Uterus (tissue), 4 donors: ENCODE measurements around the gene SIRT4. TPM values are rescaled to one million over a fixed set of nuclear protein-coding genes. Genes with fewer than 3 reads are reported as not detected.

ENCODE experiments used
- DNase-seq, 2 donors: peaks; one replicate each; pipeline ENCODE4 v3.0.0-alpha.2; 2019 to 2020
- H3K27ac ChIP-seq, 2 donors: fragments of 200-600 bp; sonication (generic); 1 replicate in 1 of 2; 2 replicates in 1 of 2; pipeline ENCODE4 v1.5.1; 2016 to 2018
- H3K27me3 ChIP-seq, 2 donors: fragments of 200-600 bp; sonication (generic); one replicate each; pipeline ENCODE4 v1.5.1; 2018 to 2019; ENCODE audit warnings: control low read depth in 1 of 2
- H3K36me3 ChIP-seq, 2 donors: fragments of 200-600 bp; sonication (generic); one replicate each; pipeline ENCODE4 v1.5.1; 2019; ENCODE audit warnings: control low read depth in 1 of 2
- H3K4me1 ChIP-seq, 2 donors: fragments of 200-600 bp; sonication (generic); one replicate each; pipeline ENCODE4 v1.5.1; 2018 to 2019; ENCODE audit warnings: control low read depth in 1 of 2
- H3K4me3 ChIP-seq, 2 donors: fragments of 200-600 bp; sonication (generic); 1 replicate in 1 of 2; 2 replicates in 1 of 2; pipeline ENCODE4 v1.5.1; 2018 to 2019; ENCODE audit warnings: mild to moderate bottlenecking in 1 of 2
- H3K9me3 ChIP-seq, 2 donors: fragments of 200-600 bp; sonication (generic); one replicate each; pipeline ENCODE4 v1.5.1; 2019; ENCODE audit warnings: control low read depth in 1 of 2
- CTCF ChIP-seq, 4 experiments: fragments of 200-600 bp in 2 of 4; fragments of 450-650 bp in 2 of 4; sonication (generic) in 2 of 4; IDR thresholded peaks; one replicate each; pipeline ENCODE4 v1.5.1; 2016 to 2019; ENCODE audit warnings: antibody characterized with exemption in 4 of 4, mild to moderate bottlenecking in 2 of 4, moderate library complexity in 1 of 4
- POLR2A ChIP-seq, 2 donors: fragments of 450-650 bp; IDR thresholded peaks; one replicate each; pipeline ENCODE4 v1.6.1; 2016; ENCODE audit warnings: antibody characterized with exemption in 2 of 2, mild to moderate bottlenecking in 1 of 2, moderate library complexity in 1 of 2
- intact Hi-C: fragments of 100-400 bp; cut with DNase I; formaldehyde crosslinking; loops from one replicate; pipeline ENCODE4 v1.15.1; 2023; ENCODE audit warnings: low total_unique reads
- total RNA-seq, 4 donors: library from RNA; depleted of rRNA in 3 of 4; stranded (reverse); fragments of >200 nt in 3 of 4; gene quantifications; one replicate each; pipeline versions ENCODE4 v1.1.0 to v1.2.4, GENCODE V29; 2014 to 2023
- donor health status: DM: yes; HTN: yes; CAD: no.

SIRT4 gene
- total RNA-seq, 4 donors from 2014 or later = 1.2 to 4.1 (median 1.5) TPM; not detected in 1

GRCh38 chr12:120259418-120260202 is 42.5 kb upstream of the SIRT4 start:
- H3K36me3 ChIP-seq = no peaks in the 10 kb centered on the region
- peak in 1 of 2 donors; percentile 42 for DNase-seq
- intact Hi-C loops = no loop called here
- H3K9me3 ChIP-seq = no peaks in the 10 kb centered on the region
- TF ChIP-seq CTCF (IDR thresholded peaks at IDR 0.05) (no peak), POLR2A (IDR thresholded peaks at IDR 0.05) (no peak)
- peaks cover 0 to 24% of the 10 kb centered on the region in 2 donors for H3K4me1 ChIP-seq
- no peaks in the 10 kb centered on the region for H3K27me3 ChIP-seq
- H3K27ac ChIP-seq = peak overlapping the region; percentile 84 to 90
- no peak overlapping the region for H3K4me3 ChIP-seq

- H3K4me3 ChIP-seq = no peak overlapping the region
- H3K4me1 ChIP-seq = peaks cover 0 to 24% of the 10 kb centered on the region in 2 donors
- H3K9me3 ChIP-seq = no peaks in the 10 kb centered on the region
- no peaks in the 10 kb centered on the region for H3K27me3 ChIP-seq
- H3K36me3 ChIP-seq = no peaks in the 10 kb centered on the region
- DNase-seq = no peak
- intact Hi-C loops = no loop called here
- H3K27ac ChIP-seq = peak overlapping the region in 1 of 2 donors; percentile 97
- no peak for TF ChIP-seq POLR2A (IDR thresholded peaks at IDR 0.05)
- TF ChIP-seq CTCF (IDR thresholded peaks at IDR 0.05) = no peak
Measured at GRCh38 chr12:120260607-120261006, 41.5 kb upstream of the SIRT4 start.

GRCh38 chr12:120261951-120262851 is 39.9 kb upstream of the SIRT4 start:
- TF ChIP-seq POLR2A (IDR thresholded peaks at IDR 0.05) (peak in 1 of 2 donors; percentile 14), CTCF (IDR thresholded peaks at IDR 0.05) (no peak)
- Histone ChIP-seq H3K4me1 (peaks cover 0 to 15% of the 10 kb centered on the region in 2 donors), H3K36me3 (no peaks in the 10 kb centered on the region), H3K4me3 (peak overlapping the region; percentile 79 to 100), H3K27me3 (no peaks in the 10 kb centered on the region), H3K27ac (peak overlapping the region; percentile 97), H3K9me3 (no peaks in the 10 kb centered on the region)
- DNase-seq = no peak
- intact Hi-C loops = no loop called here

- intact Hi-C loops = no loop called here
- no peak for DNase-seq
Measured at GRCh38 chr12:120262852-120263747, 39.0 kb upstream of the SIRT4 start.

More at GRCh38 chr12:120262852-120263747, 39.0 kb upstream of the SIRT4 start:
- no peak for TF ChIP-seq POLR2A (IDR thresholded peaks at IDR 0.05)
- TF ChIP-seq CTCF (IDR thresholded peaks at IDR 0.05) = no peak
- Histone ChIP-seq H3K27ac (peak overlapping the region; percentile 97), H3K36me3 (no peaks in the 10 kb centered on the region), H3K4me1 (peaks cover 0 to 8% of the 10 kb centered on the region in 2 donors), H3K27me3 (no peaks in the 10 kb centered on the region), H3K4me3 (peak overlapping the region; percentile 79 to 100), H3K9me3 (no peaks in the 10 kb centered on the region)
